HEK293T (cell line): Measurements from ENCODE around the gene GGT6.

Experiments used
- CTCF ChIA-PET: fragments of 350-600 bp; formaldehyde crosslinking; extraction: SDS; loops from one replicate; lab custom pipeline; 2021; ENCODE audit warnings: antibody characterized with exemption, inconsistent platforms; lab: Yijun Ruan, JAX
- POLR2A ChIA-PET: fragments of 350-600 bp; formaldehyde crosslinking; extraction: SDS; loops from one replicate; lab custom pipeline; 2020; ENCODE audit warnings: antibody characterized with exemption, inconsistent platforms; lab: Yijun Ruan, JAX
- DNase-seq: peaks from one replicate; pipeline ENCODE4 v3.0.0; 2012; ENCODE audit warnings: mixed read lengths; ENCODE audit errors: extremely low spot score
- ARNT ChIP-seq: fragments of 450-650 bp; IDR thresholded peaks from 2 replicates; pipeline ENCODE4 v1.6.1; 2017; ENCODE audit warnings: mild to moderate bottlenecking
- BHLHE40 ChIP-seq: fragments of 450-650 bp; IDR thresholded peaks from 2 replicates; pipeline ENCODE4 v1.6.1; 2016; ENCODE audit warnings: mild to moderate bottlenecking, moderate library complexity, borderline replicate concordance
- CTBP1 ChIP-seq: fragments of 450-650 bp; IDR thresholded peaks from 2 replicates; pipeline ENCODE4 v1.6.1; 2016; ENCODE audit warnings: borderline replicate concordance
- ELF4 ChIP-seq: fragments of 450-650 bp; IDR thresholded peaks from 2 replicates; pipeline ENCODE4 v1.6.1; 2017; ENCODE audit warnings: antibody characterized with exemption
- FOXA1 ChIP-seq: fragments of 450-650 bp; IDR thresholded peaks from 2 replicates; pipeline ENCODE4 v1.6.1; 2016; ENCODE audit warnings: mild to moderate bottlenecking
- FOXK2 ChIP-seq: fragments of 450-650 bp; IDR thresholded peaks from 2 replicates; pipeline ENCODE4 v1.6.1; 2016; ENCODE audit warnings: mild to moderate bottlenecking
- FOXM1 ChIP-seq: fragments of 450-650 bp; IDR thresholded peaks from 2 replicates; pipeline ENCODE4 v1.6.1; 2017; ENCODE audit warnings: mild to moderate bottlenecking, borderline replicate concordance
- HDGF ChIP-seq: fragments of 450-650 bp; IDR thresholded peaks from 2 replicates; pipeline ENCODE4 v1.6.1; 2017; ENCODE audit warnings: antibody characterized with exemption, borderline replicate concordance
- L3MBTL2 ChIP-seq: fragments of 450-650 bp; conservative IDR thresholded peaks from 2 replicates; pipeline ENCODE4 v1.6.1; 2016; ENCODE audit warnings: mild to moderate bottlenecking
- LEF1 ChIP-seq: fragments of 450-650 bp; IDR thresholded peaks from 2 replicates; pipeline ENCODE4 v1.6.1; 2017; ENCODE audit warnings: mild to moderate bottlenecking, borderline replicate concordance
- NFRKB ChIP-seq: fragments of 450-650 bp; IDR thresholded peaks from 2 replicates; pipeline ENCODE4 v1.6.1; 2016; ENCODE audit warnings: mild to moderate bottlenecking, moderate library complexity
- PKNOX1 ChIP-seq: fragments of 450-650 bp; IDR thresholded peaks from 2 replicates; pipeline ENCODE4 v1.6.1; 2016
- SP1 ChIP-seq: fragments of 450-650 bp; IDR thresholded peaks from 2 replicates; pipeline ENCODE4 v1.6.1; 2017
- SUZ12 ChIP-seq: fragments of 450-650 bp; IDR thresholded peaks from 2 replicates; pipeline ENCODE4 v1.6.1; 2016; ENCODE audit warnings: mild to moderate bottlenecking
- TARDBP ChIP-seq: fragments of 450-650 bp; IDR thresholded peaks from 2 replicates; pipeline ENCODE4 v1.6.1; 2016
- ZNF384 ChIP-seq: fragments of 450-650 bp; IDR thresholded peaks from 2 replicates; pipeline ENCODE4 v1.6.1; 2016

The GGT6 gene

GRCh38 chr17:4536259-4536741 is 24.1 kb downstream of the GGT6 start:
- no peak for DNase-seq
- CTCF ChIA-PET, result interaction anchor here (0.6 kb wide), 1 partner anchor 243 kb away, joined by 3 read pairs; no protein-coding TSS in a partner anchor
- POLR2A ChIA-PET, result interaction anchor here (1.0 to 3.7 kb wide), 2 partner anchors 14 to 18 kb away, joined by 4 to 22 read pairs; partner anchors contain the start of gene MYBBP1A
- no peak for TF ChIP-seq ZNF384
- TF ChIP-seq NFRKB, result no peak
- no peak for TF ChIP-seq TARDBP

- POLR2A ChIA-PET, result interaction anchor here (1.4 kb wide), 1 partner anchor 20 kb away, joined by 6 read pairs; the partner anchor contains the start of gene MYBBP1A
- TF ChIP-seq FOXK2 (no peak), NFRKB (no peak), TARDBP (no peak), HDGF (no peak), ELF4 (no peak)
- CTCF ChIA-PET, result no interaction called here
- DNase-seq, result no peak
Observed at GRCh38 chr17:4535667-4536258, 24.6 kb downstream of the GGT6 start.

DNA sequence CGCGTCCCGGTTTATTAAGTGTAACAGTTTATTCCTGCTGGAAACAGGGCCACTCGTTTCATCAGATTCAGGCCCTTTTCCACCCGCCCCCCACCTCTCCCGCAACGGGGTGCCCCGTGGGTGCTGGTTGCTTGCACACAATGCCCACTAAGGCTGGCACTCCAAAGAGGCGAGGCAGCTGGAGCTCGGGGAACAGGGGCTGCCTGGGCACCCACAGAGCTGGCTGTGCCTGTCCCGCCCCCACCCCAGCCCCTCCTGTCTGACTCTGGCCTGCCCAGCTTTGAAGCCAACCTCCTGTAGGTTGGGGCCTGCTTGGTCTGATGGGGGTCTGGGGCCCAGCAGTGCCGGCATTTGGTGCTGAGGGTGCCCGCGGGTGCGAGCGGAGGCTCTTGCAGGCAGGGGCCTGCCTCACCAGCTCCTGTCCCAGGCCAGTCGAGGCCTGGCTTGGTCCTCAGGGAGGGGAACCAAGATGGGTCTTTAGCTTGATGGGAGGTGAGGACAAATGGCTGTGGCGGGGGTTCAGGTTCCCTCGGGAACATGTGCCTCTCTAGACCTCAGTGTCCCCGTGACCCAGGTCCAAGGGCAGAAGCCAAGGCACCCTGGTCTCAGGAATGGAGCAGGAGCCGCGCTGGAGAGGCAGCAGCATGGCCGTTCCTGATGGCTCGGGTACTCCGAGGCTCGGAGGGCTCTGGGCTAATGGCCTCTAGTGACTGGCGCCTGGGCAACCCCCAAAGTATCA is 25.3 kb downstream of the GGT6 start:
- TF ChIP-seq BHLHE40, result no peak
- no peak for TF ChIP-seq L3MBTL2
- TF ChIP-seq PKNOX1, result no peak
- no peak for TF ChIP-seq ELF4
- no peak for TF ChIP-seq ZNF384
- TF ChIP-seq FOXM1, result no peak
- no peak for TF ChIP-seq HDGF
- no peak for TF ChIP-seq ARNT
- TF ChIP-seq SP1, result no peak
- no peak for TF ChIP-seq SUZ12
- no peak for TF ChIP-seq NFRKB
- no peak for TF ChIP-seq FOXA1
- no peak for TF ChIP-seq LEF1
- no peak for TF ChIP-seq CTBP1
- no peak for TF ChIP-seq TARDBP
- no peak for TF ChIP-seq FOXK2
- no peak for DNase-seq
- POLR2A ChIA-PET, result interaction anchor here (1.4 kb wide), 1 partner anchor 20 kb away, joined by 6 read pairs; the partner anchor contains the start of gene MYBBP1A
- CTCF ChIA-PET, result no interaction called here

DNA sequence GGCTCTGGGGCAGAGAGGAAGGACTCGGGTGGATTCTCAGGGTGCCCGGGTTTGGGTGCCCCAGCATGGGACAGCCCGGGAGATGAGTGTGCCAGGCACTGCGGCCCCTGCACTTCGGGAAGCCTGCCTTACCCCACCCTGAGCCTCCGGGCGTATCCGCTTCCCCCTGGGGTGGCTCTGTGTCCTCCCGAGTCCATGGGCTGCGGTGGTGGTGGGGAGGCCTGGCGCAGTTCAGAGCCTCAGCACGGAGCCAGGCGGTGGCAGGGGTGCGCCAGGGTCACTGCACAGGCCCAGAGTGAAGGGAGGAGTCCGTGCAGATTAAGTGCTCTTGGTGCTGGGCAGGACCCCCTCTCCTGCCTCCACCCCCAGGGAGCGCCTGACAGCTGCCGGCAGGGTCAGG is 25.9 kb downstream of the GGT6 start:
- POLR2A ChIA-PET, result interaction anchor here (1.4 kb wide), 1 partner anchor 21 kb away, joined by 6 read pairs; the partner anchor contains the start of gene MYBBP1A
- no peak for DNase-seq
- TF ChIP-seq FOXK2 (no peak), CTBP1 (no peak), SP1 (no peak), BHLHE40 (no peak), L3MBTL2 (no peak), LEF1 (no peak), PKNOX1 (no peak)
- CTCF ChIA-PET, result no interaction called here

DNA sequence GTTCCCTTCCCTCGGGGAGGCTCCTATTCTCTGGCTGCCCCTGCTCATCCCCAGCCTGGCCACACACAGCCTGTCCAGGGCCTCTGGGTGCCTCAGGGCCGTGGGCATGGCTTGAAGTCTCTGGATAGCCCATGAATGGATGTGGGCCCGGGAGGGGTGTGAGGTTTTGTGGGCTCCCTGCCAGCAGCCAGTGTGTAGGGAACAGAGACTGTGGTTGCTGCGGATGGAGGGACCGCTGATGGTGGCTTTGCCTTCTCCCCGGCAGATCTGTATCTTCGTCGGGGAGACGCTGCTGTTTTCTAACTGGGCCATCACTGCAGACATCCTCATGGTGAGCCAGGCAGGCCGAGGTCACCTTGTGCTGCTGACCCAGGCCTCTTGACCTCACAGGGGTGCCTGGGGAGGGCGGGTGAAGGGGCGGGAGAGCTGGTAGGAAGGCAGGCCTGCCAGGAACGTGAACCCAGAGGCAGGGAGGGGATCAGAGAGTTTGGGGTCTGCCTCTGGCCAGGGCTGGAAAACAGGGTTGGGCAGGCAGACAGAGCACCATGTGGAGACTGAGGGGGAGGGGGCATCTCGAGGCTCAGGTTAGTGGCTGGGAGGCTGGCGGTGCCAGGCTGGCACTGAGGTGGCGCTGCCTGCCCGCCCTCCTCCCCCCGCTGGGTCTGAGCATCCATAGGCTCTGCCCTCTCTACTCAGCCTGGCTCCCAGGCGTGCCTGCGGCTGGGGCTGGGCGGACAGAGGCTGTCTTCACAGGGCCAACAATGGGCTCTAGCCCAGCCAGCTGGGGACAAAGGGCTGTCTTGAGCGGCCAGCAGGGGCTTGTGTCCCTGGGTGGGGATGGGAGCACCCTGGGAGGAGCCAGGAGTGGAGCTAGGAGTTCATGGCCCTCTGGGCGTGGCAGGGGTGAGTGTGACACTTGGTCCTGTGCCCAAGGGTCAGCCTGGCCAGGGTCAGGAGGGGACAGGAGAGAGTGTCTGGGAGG is 26.6 kb downstream of the GGT6 start:
- POLR2A ChIA-PET, result no interaction called here
- TF ChIP-seq NFRKB, result no peak
- no peak for TF ChIP-seq CTBP1
- no peak for TF ChIP-seq ZNF384
- no peak for TF ChIP-seq TARDBP
- TF ChIP-seq PKNOX1, result no peak
- TF ChIP-seq SP1, result no peak
- no peak for TF ChIP-seq FOXA1
- TF ChIP-seq FOXM1, result no peak
- TF ChIP-seq L3MBTL2, result no peak
- TF ChIP-seq FOXK2, result no peak
- no peak for TF ChIP-seq BHLHE40
- no peak for DNase-seq
- CTCF ChIA-PET, result no interaction called here
